ENCODE data around the gene VAMP8. TPM values are rescaled to one million over a fixed set of nuclear protein-coding genes. Genes with fewer than 3 reads are reported as not detected.
A peak's percentile ranks its signal among the peaks of the same experiment; 100 is the strongest.

Gene VAMP8
- total RNA-seq, 6 donors from 2014 or later: 62.8 to 289 (median 154) TPM

DNA sequence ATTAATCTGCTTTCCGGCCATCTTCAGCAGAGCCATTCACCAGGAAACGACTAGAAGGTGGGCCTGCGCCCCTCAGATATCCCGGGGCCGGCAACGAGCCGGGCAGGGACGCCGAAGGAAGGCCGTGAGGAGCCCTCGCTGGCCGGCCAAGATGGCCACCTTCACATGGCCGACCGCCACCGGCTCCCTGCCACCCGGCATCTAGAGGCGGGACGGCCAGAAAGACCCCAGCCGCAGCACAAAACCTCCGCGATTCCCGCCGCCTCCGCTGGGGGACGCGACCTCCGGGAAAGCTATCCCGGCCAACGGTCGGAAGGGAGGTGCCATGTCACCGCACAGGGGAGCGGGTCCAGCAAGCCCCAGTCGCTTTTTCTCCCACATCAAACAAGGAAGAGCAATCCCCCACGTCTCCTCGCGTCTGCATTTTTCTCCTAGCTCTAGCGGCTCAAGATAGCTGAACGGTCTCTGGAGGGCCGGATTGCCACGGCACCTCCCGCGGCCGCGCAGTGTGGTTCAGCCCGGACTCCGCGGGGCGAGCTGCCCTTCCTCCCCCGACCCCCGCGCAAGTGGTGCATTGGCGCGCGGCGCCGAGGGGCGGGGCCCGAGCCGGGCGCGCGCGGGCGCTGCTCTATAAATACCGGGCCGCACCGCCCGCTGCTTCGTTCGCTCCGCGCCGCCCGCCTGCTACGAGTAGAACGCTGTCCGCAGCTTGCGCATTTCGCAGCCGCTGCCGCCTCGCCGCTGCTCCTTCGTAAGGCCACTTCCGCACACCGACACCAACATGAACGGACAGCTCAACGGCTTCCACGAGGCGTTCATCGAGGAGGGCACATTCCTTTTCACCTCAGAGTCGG, 38.7 kb upstream of the VAMP8 start, which contains the start of gene MAT2A:
TSS of gene MAT2A (plus strand) at position 662 of the 854 bp plus-strand sequence. CDS start at position 782, 120 bp downstream.
- Histone ChIP-seq H3K36me3 (peaks cover 18 to 28% (median 26%) of the 10 kb centered on the region in 4 donors), H3K4me3 (peak within 1 kb of the TSS; percentile 85 to 97 (median 92)), H3K9me3 (no peaks in the 10 kb centered on the region), H3K4me1 (peaks cover 36 to 47% (median 42%) of the 10 kb centered on the region in 4 donors), H3K27me3 (no peaks in the 10 kb centered on the region), H3K27ac (peak within 1 kb of the TSS; percentile 95 to 99 (median 96))
- TF ChIP-seq EP300 (IDR thresholded peaks at IDR 0.05) (peak in 1 of 4 donors; percentile 81), POLR2AphosphoS5 (IDR thresholded peaks at IDR 0.05) (peak; percentile 99 to 100), POLR2A (IDR thresholded peaks at IDR 0.05) (peak; percentile 92 to 100 (median 99)), CTCF (IDR thresholded peaks at IDR 0.05) (peak; percentile 58 to 93 (median 88))
- ATAC-seq (ENCODE audit: low FRiP score in 2 of 2) (peak; percentile 95 to 96), DNase-seq (peak; percentile 92 to 99)
- WGBS, 2 donors: 1% methylated on average over 14 to 71 of the region's 92 CpGs

DNA sequence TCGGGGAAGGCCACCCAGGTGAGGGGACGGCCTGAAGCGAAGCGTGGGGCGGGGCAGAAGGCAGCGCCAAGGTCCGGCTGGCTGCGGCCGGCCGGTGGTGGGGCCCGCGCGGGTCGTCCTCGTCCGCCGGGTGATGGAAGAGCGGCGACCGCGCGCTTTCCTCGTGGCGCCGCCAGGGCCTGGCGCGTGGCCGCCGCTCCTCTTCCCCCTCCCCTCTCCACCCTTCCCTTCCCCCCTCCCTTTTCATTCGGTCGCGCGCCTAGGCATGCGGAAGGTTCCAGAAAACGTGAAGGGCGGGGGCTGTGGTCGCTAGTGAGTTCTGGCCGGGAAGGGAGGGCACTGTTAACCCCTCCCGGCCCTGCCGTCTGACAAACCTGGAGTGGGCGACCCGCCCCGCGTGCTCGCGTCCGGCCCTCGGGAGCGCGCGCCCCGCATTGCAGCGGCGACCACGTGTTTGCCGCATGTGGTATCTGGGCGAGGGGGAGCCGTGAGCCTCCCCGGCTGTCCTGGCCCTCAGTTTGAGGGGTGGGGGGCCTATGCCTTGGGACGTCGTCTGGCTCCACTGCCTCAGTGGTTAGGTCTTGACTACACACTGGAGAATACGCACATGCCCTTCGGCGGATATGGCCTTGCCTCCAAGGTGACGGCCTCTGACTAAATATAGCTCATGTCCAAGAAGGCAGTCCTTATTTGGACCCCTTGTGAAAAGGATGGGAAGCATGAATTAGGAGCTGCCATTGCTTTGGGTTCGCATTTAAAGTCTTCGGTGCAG, 37.8 kb upstream of the VAMP8 start:
- peaks cover 36 to 47% (median 42%) of the 10 kb centered on the region in 4 donors for H3K4me1 ChIP-seq
- peak in 1 of 4 donors; percentile 6 for TF ChIP-seq POLR2A (IDR thresholded peaks at IDR 0.05)
- peak in 1 of 4 donors; percentile 3 for TF ChIP-seq EP300 (IDR thresholded peaks at IDR 0.05)
- TF ChIP-seq CTCF (IDR thresholded peaks at IDR 0.05): peak in 2 of 6 experiments; percentile 5 to 28
- TF ChIP-seq POLR2AphosphoS5 (IDR thresholded peaks at IDR 0.05): peak; percentile 26 to 59
- peak; percentile 71 to 76 for ATAC-seq (ENCODE audit: low FRiP score in 2 of 2)
- peak; percentile 70 to 94 for DNase-seq
- peak overlapping the region; percentile 95 to 99 (median 96) for H3K27ac ChIP-seq
- no peaks in the 10 kb centered on the region for H3K9me3 ChIP-seq
- H3K27me3 ChIP-seq: no peaks in the 10 kb centered on the region
- WGBS, 2 donors: 1% methylated on average over 17 to 65 of the region's 67 CpGs
- peaks cover 18 to 36% (median 31%) of the 10 kb centered on the region in 4 donors for H3K36me3 ChIP-seq
- peak overlapping the region; percentile 85 to 97 (median 92) for H3K4me3 ChIP-seq

- DNase-seq (no peak), ATAC-seq (ENCODE audit: low FRiP score in 2 of 2) (no peak)
- H3K9me3 ChIP-seq: no peaks in the 10 kb centered on the region
- H3K36me3 ChIP-seq: peaks cover 18 to 43% (median 37%) of the 10 kb centered on the region in 4 donors
- WGBS, 2 donors: 4 to 7% methylated on average over 11 of the region's 11 CpGs
- TF ChIP-seq POLR2A (IDR thresholded peaks at IDR 0.05): no peak
- TF ChIP-seq POLR2AphosphoS5 (IDR thresholded peaks at IDR 0.05): no peak
- TF ChIP-seq EP300 (IDR thresholded peaks at IDR 0.05): no peak
- TF ChIP-seq CTCF (IDR thresholded peaks at IDR 0.05): no peak
- peaks cover 39 to 47% (median 42%) of the 10 kb centered on the region in 4 donors for H3K4me1 ChIP-seq
- no peaks in the 10 kb centered on the region for H3K27me3 ChIP-seq
- peak overlapping the region; percentile 95 to 99 (median 96) for H3K27ac ChIP-seq
- peak overlapping the region; percentile 85 to 97 (median 92) for H3K4me3 ChIP-seq
Observed at GRCh38 chr2:85540133-85540648, 37.2 kb upstream of the VAMP8 start.

DNA sequence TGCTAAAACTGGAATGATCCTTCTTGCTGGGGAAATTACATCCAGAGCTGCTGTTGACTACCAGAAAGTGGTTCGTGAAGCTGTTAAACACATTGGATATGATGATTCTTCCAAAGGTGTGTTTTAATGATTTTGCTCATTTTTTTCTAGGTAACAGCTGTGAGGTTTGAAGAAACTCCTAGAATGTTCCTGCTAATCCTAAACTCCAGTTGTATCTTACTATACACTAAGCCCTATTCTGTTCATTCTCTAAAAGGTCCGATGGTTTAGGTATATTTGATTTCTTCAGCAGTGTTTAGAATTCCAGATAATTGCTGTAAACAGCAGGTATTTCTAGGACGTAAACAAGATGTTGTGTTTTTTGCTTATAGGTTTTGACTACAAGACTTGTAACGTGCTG, 36.1 kb upstream of the VAMP8 start:
- ATAC-seq (ENCODE audit: low FRiP score in 2 of 2): no peak
- TF ChIP-seq EP300 (IDR thresholded peaks at IDR 0.05) (no peak), POLR2AphosphoS5 (IDR thresholded peaks at IDR 0.05) (no peak), CTCF (IDR thresholded peaks at IDR 0.05) (no peak), POLR2A (IDR thresholded peaks at IDR 0.05) (no peak)
- Histone ChIP-seq H3K4me1 (peaks cover 39 to 47% (median 43%) of the 10 kb centered on the region in 4 donors), H3K27ac (peak overlapping the region in 1 of 4 donors; percentile 95), H3K36me3 (peaks cover 22 to 54% (median 47%) of the 10 kb centered on the region in 4 donors), H3K27me3 (no peaks in the 10 kb centered on the region), H3K9me3 (no peaks in the 10 kb centered on the region), H3K4me3 (peak overlapping the region; percentile 3 to 97 (median 86))
- no peak for DNase-seq
- 40 to 56% methylated on average over 4 of the region's 4 CpGs for WGBS, 2 donors
